ENCODE measurements around the gene GDA.

GDA gene

GRCh38 chr9:72150127-72150526 lies 887 bp downstream of the GDA start:
- no peaks in the 10 kb centered on the region for H3K36me3 ChIP-seq (ENCODE audit: low read depth)
- no peak for TF ChIP-seq CTCF (IDR thresholded peaks at IDR 0.05; ENCODE audit: poor library complexity, severe bottlenecking)
- no peaks in the 10 kb centered on the region for H3K9me3 ChIP-seq (ENCODE audit: severe bottlenecking)
- H3K4me1 ChIP-seq (ENCODE audit: insufficient read depth, poor library complexity, severe bottlenecking) = peaks cover 6% of the 10 kb centered on the region
- DNase-seq (ENCODE audit: low spot score) (no peak), ATAC-seq (ENCODE audit: low read depth) (no peak)
- H3K4me3 ChIP-seq (ENCODE audit: severe bottlenecking) = no peak overlapping the region
- H3K27me3 ChIP-seq (ENCODE audit: insufficient read depth, poor library complexity, severe bottlenecking) = no peaks in the 10 kb centered on the region
- H3K27ac ChIP-seq (ENCODE audit: poor library complexity, severe bottlenecking) = no peak overlapping the region

DNA sequence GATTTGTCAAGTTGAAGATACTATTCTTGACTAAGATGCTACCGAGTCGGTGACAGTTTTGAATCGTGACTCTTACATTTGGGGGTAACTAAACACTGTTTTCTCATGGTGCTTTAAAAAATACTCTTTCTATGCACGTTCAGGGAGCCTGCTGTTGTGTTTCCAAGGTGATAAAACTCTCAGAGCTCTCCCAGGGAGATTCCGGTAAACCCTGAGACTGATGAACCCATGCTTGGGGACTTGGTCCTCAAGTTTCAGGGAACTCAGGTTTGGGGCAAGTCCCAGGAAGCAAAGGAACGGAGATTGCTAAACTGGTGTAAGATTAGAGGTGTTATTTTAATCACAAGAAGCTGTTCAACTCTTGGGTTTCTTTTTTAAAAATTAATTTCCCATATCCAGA lies 1.4 kb downstream of the GDA start:
- H3K9me3 ChIP-seq (ENCODE audit: severe bottlenecking) = no peaks in the 10 kb centered on the region
- no peaks in the 10 kb centered on the region for H3K36me3 ChIP-seq (ENCODE audit: low read depth)
- H3K4me3 ChIP-seq (ENCODE audit: severe bottlenecking) = no peak overlapping the region
- no peaks in the 10 kb centered on the region for H3K27me3 ChIP-seq (ENCODE audit: insufficient read depth, poor library complexity, severe bottlenecking)
- ATAC-seq (ENCODE audit: low read depth) = no peak
- H3K4me1 ChIP-seq (ENCODE audit: insufficient read depth, poor library complexity, severe bottlenecking) = peaks cover 6% of the 10 kb centered on the region
- no peak for TF ChIP-seq CTCF (IDR thresholded peaks at IDR 0.05; ENCODE audit: poor library complexity, severe bottlenecking)
- no peak overlapping the region for H3K27ac ChIP-seq (ENCODE audit: poor library complexity, severe bottlenecking)
- DNase-seq (ENCODE audit: low spot score) = no peak

GRCh38 chr9:72151104-72151503 lies 1.9 kb downstream of the GDA start:
- H3K4me1 ChIP-seq (ENCODE audit: insufficient read depth, poor library complexity, severe bottlenecking) = peaks cover 6% of the 10 kb centered on the region
- no peaks in the 10 kb centered on the region for H3K9me3 ChIP-seq (ENCODE audit: severe bottlenecking)
- TF ChIP-seq CTCF (IDR thresholded peaks at IDR 0.05; ENCODE audit: poor library complexity, severe bottlenecking) = no peak
- H3K4me3 ChIP-seq (ENCODE audit: severe bottlenecking) = no peak overlapping the region
- DNase-seq (ENCODE audit: low spot score) (no peak), ATAC-seq (ENCODE audit: low read depth) (no peak)
- no peak overlapping the region for H3K27ac ChIP-seq (ENCODE audit: poor library complexity, severe bottlenecking)
- H3K36me3 ChIP-seq (ENCODE audit: low read depth) = no peaks in the 10 kb centered on the region
- no peaks in the 10 kb centered on the region for H3K27me3 ChIP-seq (ENCODE audit: insufficient read depth, poor library complexity, severe bottlenecking)

GRCh38 chr9:72154468-72155285 lies 5.4 kb downstream of the GDA start:
- H3K36me3 ChIP-seq (ENCODE audit: low read depth) = no peaks in the 10 kb centered on the region
- no peak for TF ChIP-seq CTCF (IDR thresholded peaks at IDR 0.05; ENCODE audit: poor library complexity, severe bottlenecking)
- no peak overlapping the region for H3K27ac ChIP-seq (ENCODE audit: poor library complexity, severe bottlenecking)
- H3K4me1 ChIP-seq (ENCODE audit: insufficient read depth, poor library complexity, severe bottlenecking) = peaks cover 6% of the 10 kb centered on the region
- no peaks in the 10 kb centered on the region for H3K27me3 ChIP-seq (ENCODE audit: insufficient read depth, poor library complexity, severe bottlenecking)
- ATAC-seq (ENCODE audit: low read depth) (peak; percentile 61), DNase-seq (ENCODE audit: low spot score) (no peak)
- H3K9me3 ChIP-seq (ENCODE audit: severe bottlenecking) = no peaks in the 10 kb centered on the region
- no peak overlapping the region for H3K4me3 ChIP-seq (ENCODE audit: severe bottlenecking)

- Histone ChIP-seq H3K4me3 (ENCODE audit: severe bottlenecking) (no peak overlapping the region), H3K27ac (ENCODE audit: poor library complexity, severe bottlenecking) (no peak overlapping the region), H3K4me1 (ENCODE audit: insufficient read depth, poor library complexity, severe bottlenecking) (peaks cover 6% of the 10 kb centered on the region), H3K36me3 (ENCODE audit: low read depth) (no peaks in the 10 kb centered on the region), H3K27me3 (ENCODE audit: insufficient read depth, poor library complexity, severe bottlenecking) (no peaks in the 10 kb centered on the region), H3K9me3 (ENCODE audit: severe bottlenecking) (no peaks in the 10 kb centered on the region)
- DNase-seq (ENCODE audit: low spot score) (no peak), ATAC-seq (ENCODE audit: low read depth) (no peak)
- no peak for TF ChIP-seq CTCF (IDR thresholded peaks at IDR 0.05; ENCODE audit: poor library complexity, severe bottlenecking)
Observed at GRCh38 chr9:72155301-72155700, 6.1 kb downstream of the GDA start.

All from RWPE2 (cell line).